H1 (cell line): Measurements from ENCODE around the gene TMEM97. TPM values are rescaled to one million over a fixed set of nuclear protein-coding genes. Genes with fewer than 3 reads are reported as not detected.
A peak's percentile ranks its signal among the peaks of the same experiment; 100 is the strongest.

Experiments used
- CTCF ChIA-PET: fragments of 300-600 bp; sonication (Branson Sonifier 250); formaldehyde crosslinking; loops from one replicate; lab custom pipeline; 2021; ENCODE audit not compliant: partially characterized antibody; lab: Charles Lee
- POLR2A ChIA-PET: fragments of 300-600 bp; sonication (Branson Sonifier 250); formaldehyde crosslinking; loops from one replicate; lab custom pipeline; 2021; ENCODE audit warnings: inconsistent platforms; ENCODE audit not compliant: partially characterized antibody; lab: Charles Lee
- DNase-seq, 2 experiments: peaks; one replicate each; pipeline versions ENCODE4 v3.0.0 to v3.0.0-alpha.2; 2010 to 2022; ENCODE audit warnings: low spot score in 2 of 2, low read depth in 1 of 2, mixed read lengths in 1 of 2
- FAIRE-seq: peaks from 2 replicates; lab custom pipeline; 2011; peaks lifted over from hg19 to GRCh38; lab: Jason Lieb, UNC
- H2AFZ ChIP-seq: 2 replicates; pipeline ENCODE4 v1.8.1; 2012; ENCODE audit warnings: low read length, inconsistent platforms
- H2AK5ac ChIP-seq: 2 replicates; pipeline ENCODE4 v1.6.1; 2013; ENCODE audit warnings: low read depth, low read length
- H2BK120ac ChIP-seq: replicated peaks from 2 replicates; pipeline ENCODE3; 2013; ENCODE audit warnings: low read depth, low read length, inconsistent platforms
- H2BK12ac ChIP-seq: 2 replicates; pipeline ENCODE4 v1.6.1; 2013; ENCODE audit warnings: low read depth, low read length
- H2BK15ac ChIP-seq: 2 replicates; pipeline ENCODE4 v1.6.1; 2013; ENCODE audit warnings: low read length
- H2BK20ac ChIP-seq: 2 replicates; pipeline ENCODE4 v1.6.1; 2013; ENCODE audit warnings: low read length
- H2BK5ac ChIP-seq: 2 replicates; pipeline ENCODE4 v1.6.1; 2013; ENCODE audit warnings: low read depth, low read length
- H3K14ac ChIP-seq: 2 replicates; pipeline ENCODE4 v1.6.1; 2013; ENCODE audit warnings: inconsistent platforms; ENCODE audit not compliant: insufficient read length
- H3K18ac ChIP-seq: 2 replicates; pipeline ENCODE4 v1.6.1; 2013; ENCODE audit warnings: low read length; ENCODE audit errors: extremely low read depth
- H3K23ac ChIP-seq: 2 replicates; pipeline ENCODE4 v1.6.1; 2013; ENCODE audit warnings: inconsistent platforms; ENCODE audit not compliant: insufficient read length
- H3K23me2 ChIP-seq: 2 replicates; pipeline ENCODE4 v1.6.1; 2013; ENCODE audit warnings: low read depth, low read length
- H3K27ac ChIP-seq: 2 replicates; pipeline ENCODE4 v1.6.1; 2011; ENCODE audit warnings: low read depth, low read length, inconsistent platforms
- H3K27me3 ChIP-seq, 4 experiments: replicated peaks in 1 of 4; 1 replicate in 1 of 4; 2 replicates in 3 of 4; pipeline versions ENCODE4 v1.6.1 to v1.8.1; 2011 to 2013; ENCODE audit warnings: low read length in 3 of 4, mild to moderate bottlenecking in 3 of 4, inconsistent platforms in 2 of 4, mixed read lengths in 2 of 4, moderate library complexity in 1 of 4; ENCODE audit not compliant: control insufficient read depth in 3 of 4, insufficient read depth in 3 of 4; ENCODE audit errors: extremely low read depth in 1 of 4
- H3K36me3 ChIP-seq, 4 experiments: 2 replicates each; pipeline versions ENCODE4 v1.6.1 to v1.8.1; 2011 to 2013; ENCODE audit warnings: mild to moderate bottlenecking in 4 of 4, low read length in 3 of 4, moderate library complexity in 2 of 4, control low read depth in 1 of 4, inconsistent platforms in 1 of 4; ENCODE audit not compliant: insufficient read depth in 4 of 4, control insufficient read depth in 2 of 4
- H3K4ac ChIP-seq: replicated peaks from 2 replicates; pipeline ENCODE3; 2013; ENCODE audit warnings: low read length, low read depth, mixed read lengths, inconsistent platforms; ENCODE audit not compliant: insufficient read length
- H3K4me1 ChIP-seq, 4 experiments: replicated peaks in 1 of 4; 1 replicate in 1 of 4; 2 replicates in 3 of 4; pipeline versions ENCODE4 v1.6.1 to v1.8.1; 2011 to 2013; ENCODE audit warnings: low read length in 3 of 4, inconsistent platforms in 2 of 4, mixed read lengths in 1 of 4; ENCODE audit not compliant: insufficient read depth in 4 of 4, control insufficient read depth in 3 of 4
- H3K4me2 ChIP-seq, 2 experiments: 2 replicates each; pipeline versions ENCODE4 v1.6.1 to v1.8.1; 2011 to 2013; ENCODE audit warnings: low read depth in 2 of 2, low read length in 2 of 2, control low read depth in 1 of 2, inconsistent platforms in 1 of 2, mild to moderate bottlenecking in 1 of 2; ENCODE audit not compliant: insufficient read depth in 1 of 2
- H3K4me3 ChIP-seq, 4 experiments: fragments of 200-600, 300-600 bp in 1 of 4; sonication (generic), shearing (Covaris generic), sonication (Bioruptor Twin) in 1 of 4; 2 replicates each; pipeline versions ENCODE4 v1.5.1 to v1.8.1; 2011 to 2016; ENCODE audit warnings: low read length in 4 of 4, low read depth in 3 of 4, control low read depth in 2 of 4, inconsistent platforms in 2 of 4, mild to moderate bottlenecking in 2 of 4, mixed read lengths in 1 of 4, moderate library complexity in 1 of 4; ENCODE audit not compliant: insufficient read depth in 2 of 4; ENCODE audit errors: extremely low read depth in 1 of 4
- H3K56ac ChIP-seq: replicated peaks from 2 replicates; pipeline ENCODE3; 2013; ENCODE audit warnings: low read depth, mild to moderate bottlenecking, mixed read lengths, low read length, inconsistent platforms; ENCODE audit not compliant: insufficient read length
- H3K79me1 ChIP-seq: 2 replicates; pipeline ENCODE4 v1.6.1; 2013; ENCODE audit warnings: low read depth, low read length, control low read depth
- H3K79me2 ChIP-seq, 2 experiments: 2 replicates each; pipeline versions ENCODE4 v1.6.1 to v1.8.1; 2012 to 2013; ENCODE audit warnings: low read length in 2 of 2, mild to moderate bottlenecking in 2 of 2, inconsistent platforms in 1 of 2; ENCODE audit not compliant: insufficient read depth in 2 of 2, control insufficient read depth in 1 of 2
- H3K9ac ChIP-seq, 4 experiments: replicated peaks in 1 of 4; 1 replicate in 1 of 4; 2 replicates in 3 of 4; pipeline versions ENCODE4 v1.6.1 to v1.8.1; 2011 to 2013; ENCODE audit warnings: low read depth in 3 of 4, low read length in 3 of 4, control low read depth in 2 of 4, mild to moderate bottlenecking in 2 of 4, moderate library complexity in 2 of 4, inconsistent platforms in 1 of 4; ENCODE audit errors: extremely low read depth in 1 of 4
- H3K9me3 ChIP-seq, 2 experiments: 2 replicates each; pipeline versions ENCODE4 v1.6.1 to v1.8.1; 2012 to 2013; ENCODE audit warnings: mild to moderate bottlenecking in 2 of 2, moderate library complexity in 2 of 2, control low read depth in 1 of 2, inconsistent platforms in 1 of 2, low read depth in 1 of 2, low read length in 1 of 2, mixed read lengths in 1 of 2; ENCODE audit not compliant: insufficient read depth in 2 of 2
- H4K20me1 ChIP-seq, 2 experiments: replicated peaks in 1 of 2; 2 replicates each; pipeline versions ENCODE3 to v1.8.1; 2011 to 2013; ENCODE audit warnings: inconsistent platforms in 2 of 2, low read length in 2 of 2, mild to moderate bottlenecking in 1 of 2; ENCODE audit not compliant: insufficient read depth in 2 of 2, control insufficient read depth in 1 of 2
- H4K5ac ChIP-seq: 2 replicates; pipeline ENCODE4 v1.6.1; 2013; ENCODE audit warnings: low read length, low read depth, mixed read lengths, inconsistent platforms; ENCODE audit not compliant: insufficient read length
- H4K8ac ChIP-seq: 2 replicates; pipeline ENCODE4 v1.8.0; 2013; ENCODE audit warnings: mild to moderate bottlenecking, moderate library complexity, low read length, inconsistent platforms; ENCODE audit not compliant: insufficient read depth; ENCODE audit errors: extremely low read depth
- H4K91ac ChIP-seq: replicated peaks from 2 replicates; pipeline ENCODE3; 2013; ENCODE audit warnings: low read length, mixed read lengths, inconsistent platforms; ENCODE audit not compliant: insufficient read length
- CREB1 ChIP-seq: IDR thresholded peaks from 2 replicates; pipeline ENCODE4 v1.6.1; 2012; ENCODE audit warnings: inconsistent platforms
- RAD21 ChIP-seq, 2 experiments: IDR thresholded peaks in 1 of 2; conservative IDR thresholded peaks in 1 of 2; 2 replicates each; pipeline ENCODE4 v1.6.1; 2011; ENCODE audit warnings: low read depth in 2 of 2, low read length in 2 of 2, improper control_type of control experiment in 1 of 2, inconsistent platforms in 1 of 2, mild to moderate bottlenecking in 1 of 2, moderate library complexity in 1 of 2
- WGBS, 2 experiments: shearing (Covaris generic) in 1 of 2; methylation state at CpG; one replicate each; pipeline versions ENCODE4 v1.1.6 to v1.1.7; 2013 to 2015; ENCODE audit warnings: low lambda C conversion rate in 2 of 2, mixed read lengths in 2 of 2, inconsistent platforms in 1 of 2, low coverage in 1 of 2, missing lambda C conversion rate in 1 of 2; ENCODE audit not compliant: insufficient replicate concordance in 2 of 2, insufficient coverage in 1 of 2, insufficient read length in 1 of 2; ENCODE audit errors: extremely low coverage in 1 of 2, missing lambda C conversion rate in 1 of 2; 5-methylcytosine and 5-hydroxymethylcytosine counted together
- polyA plus RNA-seq, 7 experiments: library from polyadenylated mRNA; depleted of rRNA in 3 of 7; stranded (reverse) in 5 of 7; unstranded in 2 of 7; fragments of >200 nt in 5 of 7; fragments of 200-250 nt in 2 of 7; gene quantifications; 1 replicate in 5 of 7; 2 replicates in 1 of 7; 4 replicates in 1 of 7; pipeline versions ENCODE4 v1.2.1 to v1.2.3, GENCODE V29; 2011 to 2013; ENCODE audit warnings: missing spikeins in 2 of 7, mixed read lengths in 2 of 7
- total RNA-seq: library from RNA; stranded (reverse); fragmentation: NEBNext Ultra II Directional; extraction: Animal tissue kit (Norgen Biotek cat#: 25700); gene quantifications from 2 replicates; pipeline ENCODE4 v1.2.1, GENCODE V29; 2021

TMEM97 gene
- total and polyA plus RNA-seq, 2 of the 8 experiments (the other 6 are each of a cell fraction or from before 2014, with no cell fraction given), result 126 to 130 TPM

GRCh38 chr17:28327709-28328108 is 8.7 kb downstream of the TMEM97 start:
- Histone ChIP-seq H3K23me2 (no peaks in the 10 kb centered on the region), H3K4me1 (peaks cover 0 to 3% (median 0%) of the 10 kb centered on the region in 4 experiments; a peak in 2 of 7 replicates), H3K4me3 (no peak overlapping the region), H3K14ac (no peak overlapping the region), H2BK20ac (no peak overlapping the region), H4K5ac (no peak overlapping the region), H3K18ac (no peak overlapping the region), H4K20me1 (peaks cover 10 to 15% of the 10 kb centered on the region in 2 experiments), H4K91ac (no peak overlapping the region), H2BK15ac (no peak overlapping the region), H2BK12ac (no peak overlapping the region), H3K36me3 (peaks cover 10 to 41% (median 32%) of the 10 kb centered on the region in 4 experiments), H2BK5ac (no peak overlapping the region), H3K79me2 (peaks cover 10 to 41% of the 10 kb centered on the region in 2 experiments), H3K9ac (no peak overlapping the region), H3K79me1 (0 out of 2 replicates have a peak, but pooled peaks cover 4% of the 10 kb centered on the region), H3K4ac (no peak overlapping the region), H2BK120ac (no peak overlapping the region), H3K4me2 (no peak overlapping the region), H3K56ac (no peak overlapping the region), H2AFZ (no peak overlapping the region), H3K27ac (no peak overlapping the region), H3K9me3 (no peaks in the 10 kb centered on the region), H3K27me3 (no peaks in the 10 kb centered on the region), H2AK5ac (no peak overlapping the region), H4K8ac (no peak overlapping the region), H3K23ac (no peak overlapping the region)
- TF ChIP-seq RAD21 (IDR thresholded peaks at IDR 0.05 in 1 of 2, conservative IDR thresholded peaks at IDR 0.05 in 1 of 2; ENCODE audit: low read depth in 2 of 2, low read length in 2 of 2) (0 out of 4 replicates have a peak, but pooled peaks of 1 of the 2 experiments have one; percentile 3), CREB1 (no peak)
- DNase-seq (no peak), FAIRE-seq (no peak)
- POLR2A ChIA-PET, result interaction anchor here (1.6 to 1.9 kb wide), 2 partner anchors 9 to 19 kb away, joined by 5 to 11 read pairs; partner anchors contain the start of gene TMEM97
- CTCF ChIA-PET, result interaction anchor here (1.3 kb wide), 1 partner anchor 39 kb away, joined by 3 read pairs; no protein-coding TSS in a partner anchor
- 89% methylated on average over 3 of the region's 3 CpGs; no CpG with 5 or more reads in 1 of the 2 experiments for WGBS, 2 experiments
